Measurements from ENCODE around the gene HNRNPF.
"Not testable (repeated sequence)": the region's sequence is repeated elsewhere in the genome, so short reads cannot be mapped to it uniquely, and the experiment has no call there.

Gene HNRNPF

GRCh38 chr10:43408710-43409384 is at the start of gene HNRNPF:
TSS of gene HNRNPF (minus strand) at chr10:43409186. CDS start at chr10:43387884, 21,302 bp downstream.
- DNase-seq (ENCODE audit: low read depth in 2 of 2), result peak; percentile 88 to 91

DNA sequence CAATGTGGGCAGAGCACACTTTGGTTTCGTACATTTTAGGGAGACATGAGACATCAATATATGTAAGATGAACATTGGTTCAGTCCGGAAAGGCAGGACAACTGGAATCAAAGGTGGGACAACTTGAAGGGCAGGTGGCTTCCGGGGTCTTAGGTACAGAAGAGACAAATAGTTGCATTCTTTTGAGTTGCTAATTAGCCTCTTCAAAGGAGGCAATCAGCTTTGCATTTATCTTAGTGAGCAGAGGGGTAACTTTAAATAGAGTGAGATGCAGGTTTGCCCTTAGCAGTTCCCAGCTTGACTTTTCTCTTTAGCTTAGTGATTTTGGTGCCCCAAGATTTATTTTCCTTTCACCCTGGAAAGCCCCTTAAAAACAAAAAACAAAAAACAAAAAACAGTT is 49.2 kb upstream of the HNRNPF start:
- no peak for DNase-seq (ENCODE audit: low read depth in 2 of 2)

- not testable (repeated sequence) for DNase-seq (ENCODE audit: low read depth in 2 of 2)
These were observed 47.6 kb upstream of the HNRNPF start for GRCh38 chr10:43456561-43456960.

GRCh38 chr10:43454025-43454424 is 45.0 kb upstream of the HNRNPF start:
- not testable (repeated sequence) for DNase-seq (ENCODE audit: low read depth in 2 of 2)

- no peak for DNase-seq (ENCODE audit: low read depth in 2 of 2)
These were observed 44.4 kb upstream of the HNRNPF start for GRCh38 chr10:43453266-43453831.

DNA sequence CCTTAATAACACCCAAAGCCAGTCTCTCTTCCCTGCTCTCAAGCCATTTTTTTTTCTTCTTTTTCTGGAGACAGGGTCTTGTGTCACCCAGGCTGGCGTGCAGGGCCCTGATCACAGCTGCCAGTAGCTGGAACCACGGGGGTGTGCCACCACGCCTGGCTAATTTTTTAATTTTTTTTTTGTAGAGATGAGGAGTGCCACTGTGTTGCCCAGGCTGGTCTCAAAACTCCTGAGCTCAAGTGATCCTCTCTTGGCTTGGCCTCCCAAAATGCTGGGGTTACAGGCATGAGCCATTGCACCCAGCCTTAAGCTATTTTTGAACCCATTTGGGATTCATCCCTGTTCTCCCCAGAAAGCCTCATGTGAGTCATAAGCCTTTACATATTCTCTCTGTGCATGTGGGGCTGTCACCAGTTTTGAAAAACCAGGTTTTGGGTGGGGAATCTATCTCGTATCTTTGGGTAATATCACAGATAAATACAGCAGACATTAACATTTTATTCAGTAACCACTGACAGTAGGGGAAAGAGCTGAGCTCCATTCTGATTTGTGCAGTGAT is 43.4 kb upstream of the HNRNPF start:
- no peak for DNase-seq (ENCODE audit: low read depth in 2 of 2)

GRCh38 chr10:43448742-43449141 is 39.8 kb upstream of the HNRNPF start:
- no peak for DNase-seq (ENCODE audit: low read depth in 2 of 2)

DNA sequence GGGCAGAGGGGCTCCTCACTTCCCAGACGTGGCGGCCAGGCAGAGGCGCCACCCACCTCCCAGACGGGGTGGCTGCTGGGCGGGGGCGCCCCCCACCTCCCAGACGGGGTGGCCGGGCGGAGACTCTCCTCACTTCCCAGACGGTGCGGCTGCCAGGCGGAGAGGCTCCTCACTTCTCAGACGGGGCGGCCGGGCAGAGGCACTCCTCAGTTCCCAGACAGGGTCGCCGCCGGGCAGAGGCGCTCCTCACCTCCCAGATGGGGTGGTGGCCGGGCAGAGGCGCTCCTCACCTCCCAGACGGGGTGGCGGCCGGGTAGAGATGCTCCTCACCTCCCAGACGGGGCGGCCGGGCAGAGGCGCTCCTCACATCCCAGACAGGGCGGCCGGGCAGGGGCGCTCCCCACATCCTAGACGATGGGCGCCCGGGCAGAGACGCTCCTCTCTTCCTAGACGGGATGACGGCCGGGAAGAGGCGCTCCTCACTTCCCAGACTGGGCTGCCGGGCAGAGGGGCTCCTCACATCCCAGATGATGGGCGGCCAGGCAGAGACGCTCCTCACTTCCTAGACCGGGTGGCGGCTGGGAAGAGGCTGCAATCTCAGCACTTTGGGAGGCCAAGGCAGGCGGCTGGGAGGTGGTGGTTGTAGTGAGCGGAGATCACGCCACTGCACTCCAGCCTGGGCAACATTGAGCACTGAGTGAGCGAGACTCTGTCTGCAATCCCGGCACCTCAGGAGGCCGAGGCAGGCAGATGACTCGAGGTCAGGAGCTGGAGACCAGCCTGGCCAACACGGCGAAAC is 37.4 kb upstream of the HNRNPF start:
- DNase-seq (ENCODE audit: low read depth in 2 of 2), result not testable (repeated sequence)

DNA sequence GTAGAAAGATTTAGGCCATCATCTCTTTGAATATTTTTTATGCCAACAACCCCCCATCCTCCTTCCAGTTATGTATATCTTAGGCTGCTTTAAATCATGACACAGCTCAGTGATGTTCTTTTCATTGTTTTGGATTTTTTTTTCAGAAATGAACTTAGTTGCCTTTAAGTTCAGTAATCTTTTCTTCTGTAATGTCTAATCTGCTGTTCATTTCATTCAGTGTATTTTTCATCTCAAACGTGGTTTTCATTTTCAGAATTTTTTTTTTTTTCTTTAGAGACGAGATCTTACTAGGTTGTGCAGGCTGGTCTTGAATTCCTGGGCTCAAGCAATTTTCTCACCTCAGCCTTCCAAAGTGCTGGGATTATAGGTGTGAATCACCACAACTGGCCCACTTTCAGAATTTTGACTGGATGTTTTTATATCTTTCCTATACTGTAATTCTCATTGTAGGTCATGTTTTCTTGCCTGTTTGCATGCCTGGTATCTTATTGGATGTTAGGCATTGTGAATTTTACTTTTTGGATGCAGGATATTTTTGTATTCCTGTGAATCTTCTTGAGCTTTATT is 36.0 kb upstream of the HNRNPF start:
- DNase-seq (ENCODE audit: low read depth in 2 of 2), result no peak

DNA sequence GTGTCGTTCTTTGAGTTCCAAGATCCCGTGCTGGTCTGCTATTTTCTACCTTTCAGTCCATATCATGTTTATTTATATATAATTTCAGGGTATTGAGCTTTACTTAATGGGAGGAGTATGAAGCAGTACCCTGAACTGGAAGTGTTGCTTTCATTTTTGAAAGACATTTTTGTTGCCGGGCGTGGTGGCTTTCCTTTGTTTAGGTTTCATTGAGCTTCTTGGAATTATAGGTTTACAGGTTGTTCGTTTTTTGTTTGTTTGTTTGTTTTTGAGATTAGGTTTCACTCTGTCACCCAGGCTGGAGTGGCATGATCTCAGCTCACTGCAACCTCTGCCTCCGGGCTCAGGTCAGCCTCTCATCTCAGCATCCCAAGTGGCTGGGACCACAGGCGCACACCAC is 35.3 kb upstream of the HNRNPF start:
- DNase-seq (ENCODE audit: low read depth in 2 of 2), result no peak

DNA sequence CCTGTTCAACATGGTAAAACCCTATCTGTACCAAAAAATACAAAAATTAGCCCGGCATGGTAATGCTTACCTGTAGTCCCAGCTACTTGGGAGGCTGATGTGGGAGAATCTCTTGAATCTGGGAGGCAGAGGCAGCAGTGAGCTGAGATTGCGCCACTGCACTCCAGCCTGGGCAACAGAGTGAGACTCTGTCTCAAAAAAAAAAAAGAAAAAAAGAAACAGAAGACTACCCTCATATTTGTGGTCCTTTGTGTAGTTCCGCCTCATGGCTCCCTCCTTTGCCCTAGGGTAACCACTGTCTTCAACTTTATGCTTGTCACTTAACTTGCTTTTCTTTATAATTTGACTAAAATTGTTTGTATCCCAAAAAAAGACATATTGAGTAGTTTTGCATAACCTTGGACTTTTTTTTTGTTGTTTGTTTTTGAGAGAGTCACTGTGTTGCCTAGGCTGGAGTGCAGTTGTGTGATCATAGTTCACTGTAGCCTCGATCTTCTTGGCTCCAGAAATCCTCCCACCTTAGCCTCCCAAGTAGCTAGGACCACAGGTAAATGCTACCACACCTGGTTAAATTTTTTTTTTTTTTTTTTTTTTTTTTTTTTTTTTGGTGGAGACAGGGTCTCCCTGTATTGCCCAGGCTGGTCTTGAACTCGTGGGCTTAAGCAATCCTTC is 31.6 kb upstream of the HNRNPF start:
- DNase-seq (ENCODE audit: low read depth in 2 of 2), result no peak

DNA sequence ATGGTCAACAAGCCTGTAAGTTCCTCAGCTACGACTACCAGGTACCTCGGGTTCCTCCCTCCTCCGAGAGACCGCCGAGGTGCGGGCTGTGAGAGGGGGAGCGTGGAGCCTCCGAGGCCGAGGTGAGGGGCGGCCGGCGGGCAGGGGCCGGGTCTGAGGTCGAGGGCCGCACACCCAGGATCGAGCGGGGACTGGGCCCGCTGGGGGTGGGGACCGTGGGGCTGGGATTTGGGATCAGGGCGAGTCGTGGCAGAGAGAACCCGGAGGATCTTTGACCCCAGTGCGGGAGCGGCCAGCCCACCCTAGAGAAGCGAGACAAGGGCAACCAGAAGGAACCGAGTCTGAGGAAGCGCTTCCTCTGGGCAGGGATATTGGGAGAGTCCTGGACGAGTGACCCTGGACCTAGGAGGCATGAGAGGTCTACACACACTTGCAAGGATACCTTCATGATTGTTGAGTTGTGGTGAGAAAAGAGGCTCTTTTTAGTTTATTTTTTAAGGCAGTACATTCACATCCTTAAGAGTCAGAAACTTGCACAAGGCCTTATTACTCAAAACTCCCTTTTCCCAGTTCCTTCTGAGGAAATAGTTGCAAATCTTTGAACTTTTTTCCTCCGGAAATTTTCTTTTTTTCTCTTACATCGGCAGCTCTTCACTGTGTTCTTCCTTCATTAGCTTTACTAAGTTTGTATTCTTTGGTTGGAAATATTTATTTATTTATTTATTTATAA is 28.3 kb upstream of the HNRNPF start:
- DNase-seq (ENCODE audit: low read depth in 2 of 2), result no peak

GRCh38 chr10:43436291-43437140 is 27.5 kb upstream of the HNRNPF start, which contains the start of gene ZNF487:
TSS of gene ZNF487 (plus strand) at chr10:43437111. CDS start at chr10:43475814, 38,703 bp downstream.
- peak; percentile 65 to 73 for DNase-seq (ENCODE audit: low read depth in 2 of 2)

DNA sequence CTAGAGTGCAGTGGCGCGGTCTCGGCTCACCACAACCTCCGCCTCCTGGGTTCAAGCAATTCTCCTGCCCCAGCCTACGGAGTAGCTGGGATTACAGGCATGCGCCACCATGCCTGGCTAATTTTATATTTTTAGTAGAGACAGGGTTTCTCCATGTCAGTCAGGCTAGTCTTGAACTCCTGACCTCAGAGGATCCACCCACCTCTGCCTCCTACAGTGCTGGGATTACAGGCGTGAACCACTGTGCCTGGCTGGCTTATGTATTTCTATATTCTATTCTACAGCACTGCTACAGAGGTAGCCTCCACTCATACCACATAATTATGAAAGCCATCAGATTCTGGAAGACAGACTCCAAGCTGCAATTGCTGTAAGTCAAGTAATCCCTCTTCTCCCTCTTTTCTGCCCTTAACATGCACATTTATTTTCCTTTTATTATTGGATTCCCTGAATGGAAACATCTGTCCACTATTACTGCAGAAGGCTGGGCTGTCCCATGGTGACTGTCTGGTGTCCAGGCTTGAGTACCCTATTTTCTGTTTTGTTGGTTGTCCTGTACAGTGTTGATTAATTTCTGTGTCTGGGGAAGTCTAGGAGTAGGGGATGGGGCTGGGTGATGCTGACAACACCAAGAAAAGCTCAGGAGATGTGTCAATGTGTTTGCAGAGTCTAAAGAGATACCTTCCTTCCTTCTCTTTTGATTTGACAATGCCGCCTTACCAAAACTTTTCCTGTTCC is 22.1 kb upstream of the HNRNPF start:
- no peak for DNase-seq (ENCODE audit: low read depth in 2 of 2)

GRCh38 chr10:43427166-43427825 is 18.3 kb upstream of the HNRNPF start:
- DNase-seq (ENCODE audit: low read depth in 2 of 2), result no peak

GRCh38 chr10:43426476-43426875 is 17.5 kb upstream of the HNRNPF start:
- not testable (repeated sequence) for DNase-seq (ENCODE audit: low read depth in 2 of 2)

- DNase-seq (ENCODE audit: low read depth in 2 of 2), result no peak
These were observed 15.4 kb upstream of the HNRNPF start for GRCh38 chr10:43424416-43424815.

- DNase-seq (ENCODE audit: low read depth in 2 of 2), result not testable (repeated sequence)
These were observed 13.0 kb upstream of the HNRNPF start for GRCh38 chr10:43421944-43422343.

DNA sequence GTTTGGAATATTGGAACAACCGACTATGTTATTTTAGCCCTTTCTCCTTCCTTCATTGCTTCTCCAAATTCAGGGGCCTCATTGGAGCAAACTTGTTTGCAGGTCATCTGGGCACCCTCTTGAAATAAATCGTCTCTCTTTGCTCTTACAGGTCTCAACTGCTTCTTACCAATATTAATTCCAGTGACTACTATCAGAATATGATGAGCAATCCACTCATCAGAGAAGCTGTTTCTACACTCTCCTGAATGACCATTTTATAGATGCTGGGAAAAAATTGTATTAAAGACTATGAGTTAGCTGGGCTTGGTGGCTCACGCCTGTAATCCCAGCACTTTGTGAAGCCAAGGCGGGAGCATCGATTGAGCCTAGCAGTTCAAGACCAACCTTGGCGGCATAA is 12.5 kb upstream of the HNRNPF start:
- no peak for DNase-seq (ENCODE audit: low read depth in 2 of 2)

All from activated CD8-positive, alpha-beta memory T cell treated with anti-CD3 and anti-CD28 coated beads for 4 hours (primary cell).